ENCODE measurements around the gene RGS2. TPM values are rescaled to one million over a fixed set of nuclear protein-coding genes. Genes with fewer than 3 reads are reported as not detected.

RGS2 gene
- total RNA-seq, 1 donor from 2014 or later = 63.8 TPM

GRCh38 chr1:192786576-192786975 is 22.3 kb upstream of the RGS2 start:
- no peaks in the 10 kb centered on the region for H3K36me3 ChIP-seq
- H3K4me1 ChIP-seq = no peaks in the 10 kb centered on the region
- intact Hi-C loops (cut with DNase I) = no loop called here
- no peaks in the 10 kb centered on the region for H3K27me3 ChIP-seq (ENCODE audit: low read depth)
- peak overlapping the region; percentile 19 for H3K27ac ChIP-seq
- peak; percentile 80 to 96 for ATAC-seq
- no peak for TF ChIP-seq CTCF (IDR thresholded peaks at IDR 0.05)
- no peak overlapping the region for H3K4me3 ChIP-seq
- H3K9me3 ChIP-seq = no peaks in the 10 kb centered on the region
- DNase-seq = no peak

GRCh38 chr1:192787914-192788585 is 20.8 kb upstream of the RGS2 start:
- no peak for ATAC-seq
- intact Hi-C loops (cut with DNase I) = no loop called here
- no peaks in the 10 kb centered on the region for H3K36me3 ChIP-seq

GRCh38 chr1:192789871-192790270 is 19.0 kb upstream of the RGS2 start:
- ATAC-seq (no peak), DNase-seq (no peak)
- Histone ChIP-seq H3K4me3 (no peak overlapping the region), H3K36me3 (no peaks in the 10 kb centered on the region), H3K27me3 (ENCODE audit: low read depth) (no peaks in the 10 kb centered on the region), H3K9me3 (no peaks in the 10 kb centered on the region), H3K4me1 (no peaks in the 10 kb centered on the region), H3K27ac (no peak overlapping the region)
- intact Hi-C loops (cut with DNase I) = no loop called here
- TF ChIP-seq CTCF (IDR thresholded peaks at IDR 0.05) = no peak

More at GRCh38 chr1:192787914-192788585, 20.8 kb upstream of the RGS2 start:
- DNase-seq = no peak
- no peaks in the 10 kb centered on the region for H3K9me3 ChIP-seq
- TF ChIP-seq CTCF (IDR thresholded peaks at IDR 0.05) = no peak
- H3K27ac ChIP-seq = no peak overlapping the region
- no peaks in the 10 kb centered on the region for H3K27me3 ChIP-seq (ENCODE audit: low read depth)
- no peaks in the 10 kb centered on the region for H3K4me1 ChIP-seq
- H3K4me3 ChIP-seq = no peak overlapping the region

GRCh38 chr1:192792628-192793027 is 16.2 kb upstream of the RGS2 start:
- Histone ChIP-seq H3K36me3 (no peaks in the 10 kb centered on the region), H3K9me3 (no peaks in the 10 kb centered on the region), H3K4me1 (no peaks in the 10 kb centered on the region), H3K4me3 (no peak overlapping the region), H3K27me3 (ENCODE audit: low read depth) (no peaks in the 10 kb centered on the region), H3K27ac (no peak overlapping the region)
- no peak for TF ChIP-seq CTCF (IDR thresholded peaks at IDR 0.05)
- DNase-seq (no peak), ATAC-seq (no peak)
- intact Hi-C loops (cut with DNase I) = no loop called here

- no peak overlapping the region for H3K4me3 ChIP-seq
- H3K4me1 ChIP-seq = no peaks in the 10 kb centered on the region
- no peak overlapping the region for H3K27ac ChIP-seq
- no peaks in the 10 kb centered on the region for H3K36me3 ChIP-seq
- H3K9me3 ChIP-seq = no peaks in the 10 kb centered on the region
- intact Hi-C loops (cut with DNase I) = no loop called here
- DNase-seq (no peak), ATAC-seq (no peak)
- no peak for TF ChIP-seq CTCF (IDR thresholded peaks at IDR 0.05)
- no peaks in the 10 kb centered on the region for H3K27me3 ChIP-seq (ENCODE audit: low read depth)
These were observed 14.7 kb upstream of the RGS2 start for GRCh38 chr1:192793983-192794767.

Data from lower lobe of right lung (tissue), 2 donors.